ENCODE results near the gene KRTAP10-10. TPM values are rescaled to one million over a fixed set of nuclear protein-coding genes. Genes with fewer than 3 reads are reported as not detected.

Gene KRTAP10-10
- total and polyA plus RNA-seq, 7 donors: not detected

- 60 to 64% (median 62%) methylated on average over 8 of the region's 8 CpGs for WGBS, 3 donors
- no peaks in the 10 kb centered on the region for H3K36me3 ChIP-seq (ENCODE audit: insufficient read depth in 1 of 2, low read depth in 1 of 2)
- H3K9me3 ChIP-seq: no peaks in the 10 kb centered on the region
- ATAC-seq: no peak
- no peaks in the 10 kb centered on the region for H3K4me1 ChIP-seq
- H3K27me3 ChIP-seq (ENCODE audit: insufficient read depth in 3 of 3, low read length in 2 of 3): peaks cover 0 to 39% (median 13%) of the 10 kb centered on the region in 3 donors
- TF ChIP-seq CTCF (IDR thresholded peaks at IDR 0.05): no peak
- H3K27ac ChIP-seq: no peak overlapping the region
- no peak for DNase-seq
- intact Hi-C loops (cut with DNase I): no loop called here
- H3K4me3 ChIP-seq: no peak overlapping the region
These were observed 21.7 kb upstream of the KRTAP10-10 start for GRCh38 chr21:44615466-44615865.

- no peak overlapping the region for H3K27ac ChIP-seq
- H3K4me3 ChIP-seq: no peak overlapping the region
- intact Hi-C loops (cut with DNase I): no loop called here
- no peak for TF ChIP-seq CTCF (IDR thresholded peaks at IDR 0.05)
- ATAC-seq: no peak
- H3K36me3 ChIP-seq (ENCODE audit: insufficient read depth in 1 of 2, low read depth in 1 of 2): no peaks in the 10 kb centered on the region
- H3K27me3 ChIP-seq (ENCODE audit: insufficient read depth in 3 of 3, low read length in 2 of 3): peaks cover 0 to 39% (median 13%) of the 10 kb centered on the region in 3 donors
- peak in 1 of 2 donors; percentile 47 for DNase-seq
- no peaks in the 10 kb centered on the region for H3K4me1 ChIP-seq
- 43 to 44% (median 44%) methylated on average over 17 of the region's 17 CpGs for WGBS, 3 donors
- H3K9me3 ChIP-seq: no peaks in the 10 kb centered on the region
These were observed 21.1 kb upstream of the KRTAP10-10 start for GRCh38 chr21:44615911-44616590.

- Histone ChIP-seq H3K4me3 (no peak overlapping the region), H3K27me3 (ENCODE audit: insufficient read depth in 3 of 3, low read length in 2 of 3) (peaks cover 0 to 39% (median 13%) of the 10 kb centered on the region in 3 donors), H3K36me3 (ENCODE audit: insufficient read depth in 1 of 2, low read depth in 1 of 2) (no peaks in the 10 kb centered on the region), H3K27ac (no peak overlapping the region), H3K4me1 (no peaks in the 10 kb centered on the region), H3K9me3 (no peaks in the 10 kb centered on the region)
- TF ChIP-seq CTCF (IDR thresholded peaks at IDR 0.05): no peak
- no peak for ATAC-seq
- intact Hi-C loops (cut with DNase I): no loop called here
- 53 to 71% (median 64%) methylated on average over 16 of the region's 16 CpGs for WGBS, 3 donors
- no peak for DNase-seq
These were observed 20.6 kb upstream of the KRTAP10-10 start for GRCh38 chr21:44616591-44616926.

- Histone ChIP-seq H3K4me3 (no peak overlapping the region), H3K27me3 (ENCODE audit: insufficient read depth in 3 of 3, low read length in 2 of 3) (peaks cover 0 to 39% (median 8%) of the 10 kb centered on the region in 3 donors), H3K9me3 (no peaks in the 10 kb centered on the region), H3K36me3 (ENCODE audit: insufficient read depth in 1 of 2, low read depth in 1 of 2) (no peaks in the 10 kb centered on the region), H3K4me1 (no peaks in the 10 kb centered on the region), H3K27ac (no peak overlapping the region)
- TF ChIP-seq CTCF (IDR thresholded peaks at IDR 0.05): no peak
- DNase-seq (no peak), ATAC-seq (no peak)
- 40 to 52% (median 45%) methylated on average over 8 of the region's 8 CpGs for WGBS, 3 donors
- intact Hi-C loops (cut with DNase I): no loop called here
These were observed 20.1 kb upstream of the KRTAP10-10 start for GRCh38 chr21:44617071-44617501.

GRCh38 chr21:44618504-44618903 is 18.7 kb upstream of the KRTAP10-10 start:
- peak; percentile 17 for TF ChIP-seq CTCF (IDR thresholded peaks at IDR 0.05)
- peak; percentile 29 to 61 for DNase-seq
- intact Hi-C loops (cut with DNase I): no loop called here
- WGBS, 3 donors: 17 to 36% (median 27%) methylated on average over 4 of the region's 4 CpGs
- Histone ChIP-seq H3K4me1 (no peaks in the 10 kb centered on the region), H3K36me3 (ENCODE audit: insufficient read depth in 1 of 2, low read depth in 1 of 2) (no peaks in the 10 kb centered on the region), H3K9me3 (peaks cover 5% of the 10 kb centered on the region), H3K27ac (no peak overlapping the region), H3K27me3 (ENCODE audit: insufficient read depth in 3 of 3, low read length in 2 of 3) (peaks cover 0 to 29% (median 3%) of the 10 kb centered on the region in 3 donors), H3K4me3 (no peak overlapping the region)
- no peak for ATAC-seq
